ENCODE results near the gene CRACDL. TPM values are rescaled to one million over a fixed set of nuclear protein-coding genes. Genes with fewer than 3 reads are reported as not detected.
"Not testable (repeated sequence)": the region's sequence is repeated elsewhere in the genome, so short reads cannot be mapped to it uniquely, and the experiment has no call there.

CRACDL gene
- total RNA-seq, 2 donors from 2014 or later = 4.1 to 20.8 TPM

DNA sequence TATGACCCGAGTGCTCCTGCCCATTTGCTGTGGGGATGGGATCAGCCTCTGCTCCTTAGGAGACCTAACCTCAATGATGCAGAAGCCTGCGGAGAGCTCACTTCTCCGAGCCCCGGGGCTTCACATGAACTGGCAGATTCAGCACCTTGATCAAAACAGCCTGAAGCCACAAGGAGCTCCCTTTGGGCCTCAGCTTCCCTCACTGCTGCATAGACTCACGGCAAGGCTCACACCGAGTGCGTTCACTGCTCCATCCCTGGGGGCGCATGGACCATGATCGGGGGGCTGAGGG is 33.0 kb downstream of the CRACDL start:
- TF ChIP-seq, protein P1, sequence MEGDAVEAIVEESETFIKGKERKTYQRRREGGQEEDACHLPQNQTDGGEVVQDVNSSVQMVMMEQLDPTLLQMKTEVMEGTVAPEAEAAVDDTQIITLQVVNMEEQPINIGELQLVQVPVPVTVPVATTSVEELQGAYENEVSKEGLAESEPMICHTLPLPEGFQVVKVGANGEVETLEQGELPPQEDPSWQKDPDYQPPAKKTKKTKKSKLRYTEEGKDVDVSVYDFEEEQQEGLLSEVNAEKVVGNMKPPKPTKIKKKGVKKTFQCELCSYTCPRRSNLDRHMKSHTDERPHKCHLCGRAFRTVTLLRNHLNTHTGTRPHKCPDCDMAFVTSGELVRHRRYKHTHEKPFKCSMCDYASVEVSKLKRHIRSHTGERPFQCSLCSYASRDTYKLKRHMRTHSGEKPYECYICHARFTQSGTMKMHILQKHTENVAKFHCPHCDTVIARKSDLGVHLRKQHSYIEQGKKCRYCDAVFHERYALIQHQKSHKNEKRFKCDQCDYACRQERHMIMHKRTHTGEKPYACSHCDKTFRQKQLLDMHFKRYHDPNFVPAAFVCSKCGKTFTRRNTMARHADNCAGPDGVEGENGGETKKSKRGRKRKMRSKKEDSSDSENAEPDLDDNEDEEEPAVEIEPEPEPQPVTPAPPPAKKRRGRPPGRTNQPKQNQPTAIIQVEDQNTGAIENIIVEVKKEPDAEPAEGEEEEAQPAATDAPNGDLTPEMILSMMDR (IDR thresholded peaks at IDR 0.05) = no peak
- TF ChIP-seq POLR2AphosphoS5 (IDR thresholded peaks at IDR 0.05) = no peak
- TF ChIP-seq POLR2A (IDR thresholded peaks at IDR 0.05) = no peak
- Histone ChIP-seq H3K36me3 (no peaks in the 10 kb centered on the region), H3K27ac (no peak overlapping the region), H3K27me3 (replicated peaks; ENCODE audit: insufficient read depth) (no peaks in the 10 kb centered on the region), H3K4me3 (no peak overlapping the region), H3K9me3 (no peaks in the 10 kb centered on the region), H3K4me1 (replicated peaks) (no peaks in the 10 kb centered on the region)
- 93% methylated on average over 9 of the region's 9 CpGs for WGBS
- intact Hi-C loops (cut with DNase I) = no loop called here
- no peak for DNase-seq (ENCODE audit: low spot score)

DNA sequence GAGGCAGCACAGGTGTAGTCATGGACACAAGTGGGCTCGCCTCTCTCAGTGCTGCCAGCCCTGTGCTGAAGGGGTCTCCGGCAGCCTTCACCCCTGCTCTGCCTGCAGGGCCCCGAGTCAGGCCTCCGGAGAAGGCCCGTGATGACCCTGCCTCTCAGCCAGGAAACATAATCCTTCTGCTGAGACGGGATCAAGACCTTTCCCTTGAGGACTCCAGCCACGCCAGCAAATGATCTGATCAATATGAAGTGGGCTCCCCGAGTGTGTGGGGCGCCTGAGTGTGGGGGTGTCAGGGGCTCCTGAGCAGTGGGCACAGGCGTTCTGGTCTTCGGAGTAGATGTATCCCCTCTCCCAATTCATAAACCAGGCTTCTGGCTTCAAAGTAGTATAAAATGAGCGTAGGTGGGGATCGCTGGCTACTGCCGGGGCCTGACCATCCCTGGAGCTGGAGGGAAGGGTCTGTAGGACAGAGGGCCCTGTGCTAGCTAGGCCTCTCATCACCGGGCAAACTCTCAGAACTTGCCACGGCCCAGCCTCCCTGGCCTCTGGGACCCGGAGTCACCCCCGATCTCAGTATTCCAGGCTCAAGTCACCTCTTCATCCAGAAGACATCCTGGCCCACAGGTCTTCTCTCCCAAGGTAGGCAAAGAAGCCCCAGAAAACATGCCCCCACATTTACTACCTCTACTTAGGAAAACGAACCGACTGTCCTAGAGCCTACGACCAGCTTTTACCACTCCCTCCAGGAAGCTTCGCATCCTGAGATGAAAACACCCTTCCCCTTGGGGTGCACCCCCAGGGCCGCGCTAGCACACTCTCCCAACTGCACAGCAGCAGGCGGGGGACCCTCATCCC is 33.6 kb downstream of the CRACDL start:
- Histone ChIP-seq H3K9me3 (no peaks in the 10 kb centered on the region), H3K27ac (no peak overlapping the region), H3K27me3 (replicated peaks; ENCODE audit: insufficient read depth) (no peaks in the 10 kb centered on the region), H3K4me1 (replicated peaks) (no peaks in the 10 kb centered on the region), H3K4me3 (no peak overlapping the region), H3K36me3 (no peaks in the 10 kb centered on the region)
- intact Hi-C loops (cut with DNase I) = no loop called here
- 88% methylated on average over 25 of the region's 25 CpGs for WGBS
- no peak for DNase-seq (ENCODE audit: low spot score)
- TF ChIP-seq POLR2A (IDR thresholded peaks at IDR 0.05) (no peak), POLR2AphosphoS5 (IDR thresholded peaks at IDR 0.05) (no peak)
- TF ChIP-seq, protein P1 (IDR thresholded peaks at IDR 0.05) = no peak

DNA sequence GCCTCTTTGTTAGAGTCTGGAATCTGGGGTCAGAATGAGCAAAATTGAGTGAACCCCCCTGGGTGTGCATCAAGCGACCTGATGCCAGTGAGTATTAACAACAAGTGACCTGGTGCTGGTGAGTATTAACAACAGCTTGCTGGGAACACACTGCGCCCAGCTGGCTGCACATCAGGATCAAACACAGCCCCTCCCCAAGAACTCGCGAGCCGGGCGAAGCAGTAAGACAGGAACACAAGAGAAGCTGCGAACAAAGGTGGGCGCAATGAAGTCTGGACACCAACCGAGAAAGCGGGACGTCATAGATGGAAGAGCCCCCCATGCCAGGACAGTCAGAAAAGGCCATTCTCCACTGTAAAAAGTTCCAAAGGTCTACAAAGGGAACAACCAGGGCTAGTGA is 34.3 kb downstream of the CRACDL start:
- Histone ChIP-seq H3K4me1 (replicated peaks) (no peaks in the 10 kb centered on the region), H3K4me3 (no peak overlapping the region), H3K36me3 (no peaks in the 10 kb centered on the region), H3K27me3 (replicated peaks; ENCODE audit: insufficient read depth) (no peaks in the 10 kb centered on the region), H3K27ac (no peak overlapping the region), H3K9me3 (no peaks in the 10 kb centered on the region)
- 75% methylated on average over 11 of the region's 11 CpGs for whole genome bisulfite sequencing
- TF ChIP-seq POLR2AphosphoS5 (IDR thresholded peaks at IDR 0.05) (no peak), POLR2A (IDR thresholded peaks at IDR 0.05) (no peak)
- TF ChIP-seq, protein P1 (IDR thresholded peaks at IDR 0.05) = no peak
- no peak for DNase-seq (ENCODE audit: low spot score)
- intact Hi-C loops (cut with DNase I) = no loop called here

DNA sequence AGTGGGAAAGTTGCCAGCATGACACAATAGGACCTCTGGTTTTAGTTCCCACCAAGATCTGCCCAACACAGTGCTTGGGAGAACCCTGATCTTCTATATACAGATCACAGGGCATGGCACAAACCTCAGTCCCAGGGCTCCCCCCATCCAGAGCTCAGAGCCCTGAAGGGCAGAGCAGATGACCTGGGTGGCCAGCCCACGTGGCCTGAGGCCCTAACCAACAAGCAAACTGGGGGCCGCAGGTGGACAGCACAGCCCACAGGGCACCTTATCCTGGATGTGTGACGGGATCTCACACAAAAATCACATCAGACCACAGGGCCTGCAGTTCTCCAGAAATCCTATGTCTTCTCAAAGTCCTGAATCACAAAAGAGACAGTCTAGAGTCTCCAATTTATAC is 34.7 kb downstream of the CRACDL start:
- WGBS = 89% methylated on average over 3 of the region's 3 CpGs
- TF ChIP-seq POLR2A (IDR thresholded peaks at IDR 0.05) (no peak), POLR2AphosphoS5 (IDR thresholded peaks at IDR 0.05) (no peak)
- TF ChIP-seq, protein P1 (IDR thresholded peaks at IDR 0.05) = no peak
- H3K4me1 ChIP-seq (replicated peaks) = no peaks in the 10 kb centered on the region
- no peak overlapping the region for H3K4me3 ChIP-seq
- intact Hi-C loops (cut with DNase I) = no loop called here
- no peaks in the 10 kb centered on the region for H3K9me3 ChIP-seq
- DNase-seq (ENCODE audit: low spot score) = no peak
- no peak overlapping the region for H3K27ac ChIP-seq
- no peaks in the 10 kb centered on the region for H3K27me3 ChIP-seq (replicated peaks; ENCODE audit: insufficient read depth)
- H3K36me3 ChIP-seq = no peaks in the 10 kb centered on the region

DNA sequence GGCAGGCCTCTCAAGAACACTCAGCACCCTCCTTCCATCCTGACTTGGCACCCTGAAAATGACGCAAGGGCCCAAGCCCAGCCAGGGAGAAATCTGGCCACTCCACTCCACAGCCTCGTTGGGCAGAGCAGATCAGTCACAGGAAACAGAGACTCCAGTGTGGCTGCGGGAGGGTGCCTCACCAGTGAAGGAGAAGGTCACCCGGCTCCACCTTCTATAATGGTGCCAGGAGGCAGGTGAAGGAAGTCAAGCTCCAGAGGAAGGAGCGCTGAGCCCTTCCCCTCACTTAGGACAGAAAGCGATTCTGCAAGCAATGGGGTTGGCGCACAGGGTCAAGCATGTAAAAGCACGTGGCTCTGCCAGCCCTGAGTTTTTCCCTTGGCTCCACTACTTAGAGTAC is 35.3 kb downstream of the CRACDL start:
- intact Hi-C loops (cut with DNase I) = no loop called here
- H3K4me1 ChIP-seq (replicated peaks) = no peaks in the 10 kb centered on the region
- H3K9me3 ChIP-seq = no peaks in the 10 kb centered on the region
- TF ChIP-seq POLR2A (IDR thresholded peaks at IDR 0.05) (no peak), POLR2AphosphoS5 (IDR thresholded peaks at IDR 0.05) (no peak)
- TF ChIP-seq, protein P1 (IDR thresholded peaks at IDR 0.05) = no peak
- no peak overlapping the region for H3K27ac ChIP-seq
- no peak overlapping the region for H3K4me3 ChIP-seq
- DNase-seq (ENCODE audit: low spot score) = no peak
- no peaks in the 10 kb centered on the region for H3K27me3 ChIP-seq (replicated peaks; ENCODE audit: insufficient read depth)
- WGBS = 95% methylated on average over 8 of the region's 8 CpGs
- H3K36me3 ChIP-seq = no peaks in the 10 kb centered on the region

DNA sequence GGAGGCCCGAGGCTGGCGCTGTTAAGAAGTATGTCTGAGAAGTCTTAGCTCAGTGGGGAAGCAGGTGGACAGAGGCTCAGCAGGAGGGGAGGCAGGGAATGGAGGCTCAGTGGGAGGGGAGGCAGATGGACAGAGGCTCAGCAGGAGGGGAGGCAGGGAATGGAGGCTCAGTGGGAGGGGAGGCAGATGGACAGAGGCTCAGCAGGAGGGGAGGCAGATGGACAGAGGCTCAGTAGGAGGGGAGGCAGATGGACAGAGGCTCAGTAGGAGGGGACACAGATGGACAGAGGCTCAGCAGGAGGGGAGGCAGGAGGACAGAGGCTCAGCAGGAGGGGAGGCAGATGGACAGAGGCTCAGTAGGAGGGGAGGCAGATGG is 36.3 kb downstream of the CRACDL start:
- intact Hi-C loops (cut with DNase I); H3K4me3 ChIP-seq; DNase-seq (ENCODE audit: low spot score); H3K4me1 ChIP-seq (replicated peaks); H3K27ac ChIP-seq; H3K9me3 ChIP-seq; H3K27me3 ChIP-seq (replicated peaks; ENCODE audit: insufficient read depth); H3K36me3 ChIP-seq: not testable (repeated sequence)
- 84% methylated on average over 2 of the region's 2 CpGs for WGBS

Data from prostate gland (tissue), 2 donors.